H9 (cell line): ENCODE results near the gene SEPTIN2. TPM values are rescaled to one million over a fixed set of nuclear protein-coding genes. Genes with fewer than 3 reads are reported as not detected.
A peak's percentile ranks its signal among the peaks of the same experiment; 100 is the strongest.

ENCODE experiments used
- DNase-seq: peaks from one replicate; pipeline ENCODE4 v3.0.0-alpha.2; 2017
- H2AFZ ChIP-seq: one replicate; pipeline ENCODE4 v1.6.1; 2013; ENCODE audit warnings: mild to moderate bottlenecking, low read length, control low read depth, moderate library complexity
- H2AK5ac ChIP-seq: 2 replicates; pipeline ENCODE4 v1.6.1; 2013; ENCODE audit warnings: low read length, control low read depth, mixed read lengths; ENCODE audit not compliant: insufficient read length
- H2BK120ac ChIP-seq: one replicate; pipeline ENCODE4 v1.6.1; 2013; ENCODE audit warnings: low read depth, mild to moderate bottlenecking, low read length, control low read depth, inconsistent platforms; ENCODE audit not compliant: poor library complexity, severe bottlenecking
- H2BK12ac ChIP-seq: 2 replicates; pipeline ENCODE4 v1.6.1; 2013; ENCODE audit warnings: low read length, control low read depth, mixed read lengths, low read depth; ENCODE audit not compliant: insufficient read length
- H2BK15ac ChIP-seq: 2 replicates; pipeline ENCODE4 v1.6.1; 2013; ENCODE audit warnings: low read depth, low read length, control low read depth
- H2BK20ac ChIP-seq: one replicate; pipeline ENCODE4 v1.6.1; 2013; ENCODE audit warnings: low read depth, mild to moderate bottlenecking, low read length, control low read depth, inconsistent platforms; ENCODE audit not compliant: poor library complexity, severe bottlenecking
- H2BK5ac ChIP-seq: 2 replicates; pipeline ENCODE4 v1.6.1; 2013; ENCODE audit warnings: low read length, control low read depth, mixed read lengths; ENCODE audit not compliant: insufficient read length
- H3K14ac ChIP-seq: 2 replicates; pipeline ENCODE4 v1.6.1; 2013; ENCODE audit warnings: low read length, control low read depth; ENCODE audit not compliant: insufficient read depth
- H3K18ac ChIP-seq: 2 replicates; pipeline ENCODE4 v1.6.1; 2013; ENCODE audit warnings: low read depth, mild to moderate bottlenecking, mixed read lengths, low read length, control low read depth; ENCODE audit not compliant: insufficient read length
- H3K23ac ChIP-seq: 2 replicates; pipeline ENCODE4 v1.6.1; 2013; ENCODE audit warnings: low read length, control low read depth, mixed read lengths, low read depth; ENCODE audit not compliant: insufficient read length
- H3K23me2 ChIP-seq: 2 replicates; pipeline ENCODE4 v1.6.1; 2013; ENCODE audit warnings: low read depth, mild to moderate bottlenecking, mixed read lengths, low read length, control low read depth; ENCODE audit not compliant: insufficient read length, poor library complexity, severe bottlenecking
- H3K27ac ChIP-seq: 2 replicates; pipeline ENCODE4 v1.5.1; 2013; ENCODE audit warnings: low read length, control low read depth, mixed read lengths, low read depth; ENCODE audit not compliant: insufficient read length
- H3K27me3 ChIP-seq: 2 replicates; pipeline ENCODE4 v1.6.1; 2013; ENCODE audit warnings: low read length, control low read depth, inconsistent platforms; ENCODE audit not compliant: insufficient read depth
- H3K4ac ChIP-seq: 2 replicates; pipeline ENCODE4 v1.6.1; 2013; ENCODE audit warnings: low read depth, mild to moderate bottlenecking, control low read depth, inconsistent platforms, low read length, moderate library complexity
- H3K4me1 ChIP-seq: 2 replicates; pipeline ENCODE4 v1.6.1; 2013; ENCODE audit warnings: low read length, control low read depth, inconsistent platforms; ENCODE audit not compliant: insufficient read depth
- H3K4me2 ChIP-seq: 2 replicates; pipeline ENCODE4 v1.6.1; 2013; ENCODE audit warnings: low read length, control low read depth, mixed read lengths; ENCODE audit not compliant: insufficient read length, insufficient read depth
- H3K56ac ChIP-seq: 2 replicates; pipeline ENCODE4 v1.6.1; 2013; ENCODE audit warnings: low read depth, mild to moderate bottlenecking, mixed read lengths, low read length, control low read depth; ENCODE audit not compliant: insufficient read length
- H3K79me1 ChIP-seq: 2 replicates; pipeline ENCODE4 v1.6.1; 2013; ENCODE audit warnings: low read depth, mild to moderate bottlenecking, moderate library complexity, low read length, control low read depth, inconsistent platforms; ENCODE audit not compliant: insufficient read depth, poor library complexity, severe bottlenecking
- H3K79me2 ChIP-seq: 2 replicates; pipeline ENCODE4 v1.6.1; 2013; ENCODE audit warnings: low read length, control low read depth, inconsistent platforms; ENCODE audit not compliant: insufficient read depth
- H3K9ac ChIP-seq: 2 replicates; pipeline ENCODE4 v1.6.1; 2013; ENCODE audit warnings: low read length, control low read depth, mixed read lengths; ENCODE audit not compliant: insufficient read length; ENCODE audit errors: extremely low read depth
- H3K9me3 ChIP-seq: one replicate; pipeline ENCODE4 v1.6.1; 2013; ENCODE audit warnings: low read depth, low read length, inconsistent platforms; ENCODE audit not compliant: control insufficient read depth
- H3T11ph ChIP-seq: one replicate; pipeline ENCODE4 v1.6.1; 2013; ENCODE audit warnings: mild to moderate bottlenecking, low read length, control low read depth, inconsistent platforms
- H4K20me1 ChIP-seq: one replicate; pipeline ENCODE4 v1.6.1; 2013; ENCODE audit not compliant: control insufficient read depth, insufficient read length, insufficient read depth
- H4K5ac ChIP-seq: 2 replicates; pipeline ENCODE4 v1.6.1; 2013; ENCODE audit warnings: low read depth, mild to moderate bottlenecking, mixed read lengths, low read length, control low read depth; ENCODE audit not compliant: insufficient read length
- H4K8ac ChIP-seq: replicated peaks from 2 replicates; pipeline ENCODE4 v1.6.1; 2013; ENCODE audit warnings: low read length, control low read depth, mixed read lengths, low read depth; ENCODE audit not compliant: insufficient read length
- H4K91ac ChIP-seq: 2 replicates; pipeline ENCODE4 v1.6.1; 2013; ENCODE audit warnings: low read depth, mild to moderate bottlenecking, moderate library complexity, mixed read lengths, low read length, control low read depth; ENCODE audit not compliant: insufficient read length
- H3K27ac Mint-ChIP-seq, 3 experiments: 2 replicates in 2 of 3; 3 replicates in 1 of 3; pipeline ENCODE4 v1.8.0; 2020 to 2021; ENCODE audit warnings: mixed read lengths in 3 of 3, mild to moderate bottlenecking in 1 of 3, moderate library complexity in 1 of 3
- H3K27me3 Mint-ChIP-seq: 2 replicates; pipeline ENCODE4 v1.8.0; 2021; ENCODE audit warnings: low read depth, mild to moderate bottlenecking, moderate library complexity, mixed read lengths
- H3K36me3 Mint-ChIP-seq, 3 experiments: 2 replicates in 2 of 3; 3 replicates in 1 of 3; pipeline ENCODE4 v1.8.0; 2020 to 2021; ENCODE audit warnings: low read depth in 3 of 3, mixed read lengths in 3 of 3; ENCODE audit not compliant: insufficient read depth in 1 of 3
- H3K4me1 Mint-ChIP-seq, 2 experiments: 2 replicates each; pipeline ENCODE4 v1.8.0; 2020; ENCODE audit warnings: mixed read lengths in 2 of 2
- H3K4me3 Mint-ChIP-seq, 2 experiments: 2 replicates in 1 of 2; 3 replicates in 1 of 2; pipeline ENCODE4 v1.8.0; 2020 to 2021; ENCODE audit warnings: mild to moderate bottlenecking in 2 of 2, mixed read lengths in 2 of 2, moderate library complexity in 1 of 2
- H3K9me3 Mint-ChIP-seq, 2 experiments: 2 replicates in 1 of 2; 3 replicates in 1 of 2; pipeline ENCODE4 v1.8.0; 2020; ENCODE audit warnings: mild to moderate bottlenecking in 2 of 2, mixed read lengths in 2 of 2, moderate library complexity in 1 of 2
- CTCF ChIP-seq: fragments of 200-600 bp; sonication (generic); conservative IDR thresholded peaks from 3 replicates; pipeline ENCODE4 v1.8.0; 2021; ENCODE audit warnings: antibody characterized with exemption, mild to moderate bottlenecking
- WGBS: extraction: QIAGEN DNeasy Blood & Tissue Kit; methylation state at CpG from one replicate; pipeline ENCODE4 v1.1.7; 2013; ENCODE audit warnings: missing lambda C conversion rate, low lambda C conversion rate, mixed read lengths; ENCODE audit not compliant: insufficient read length; ENCODE audit errors: extremely low coverage; 5-methylcytosine and 5-hydroxymethylcytosine counted together
- total RNA-seq: library from RNA; stranded (reverse); gene quantifications from 2 replicates; pipeline ENCODE4 v1.2.1, GENCODE V29; 2021

Gene SEPTIN2
- total RNA-seq, 1 experiment from 2014 or later, result 385 TPM

- no peaks in the 10 kb centered on the region for H3K27me3 Mint-ChIP-seq
- Histone ChIP-seq H3K4me2 (no peak overlapping the region), H2BK15ac (no peak overlapping the region), H3K79me2 (no peaks in the 10 kb centered on the region), H3K23me2 (no peaks in the 10 kb centered on the region), H2AK5ac (no peak overlapping the region), H4K91ac (no peak overlapping the region), H3K4ac (no peak overlapping the region), H2AFZ (no peak overlapping the region), H3K9ac (no peak overlapping the region), H2BK5ac (no peak overlapping the region), H3K4me1 (no peaks in the 10 kb centered on the region), H2BK120ac (no peak overlapping the region), H2BK20ac (no peak overlapping the region), H4K8ac (no peak overlapping the region), H3K9me3 (no peaks in the 10 kb centered on the region), H3K27me3 (no peaks in the 10 kb centered on the region), H3K27ac (no peak overlapping the region), H3K79me1 (no peaks in the 10 kb centered on the region), H3K56ac (no peak overlapping the region), H3T11ph (no peak overlapping the region), H3K14ac (no peak overlapping the region), H2BK12ac (no peak overlapping the region), H3K18ac (no peak overlapping the region), H4K5ac (no peak overlapping the region), H3K23ac (no peak overlapping the region), H4K20me1 (no peaks in the 10 kb centered on the region)
- WGBS, result no CpG with 5 or more reads among the region's 3 CpGs
- H3K9me3 Mint-ChIP-seq, result no peaks in the 10 kb centered on the region
- H3K4me1 Mint-ChIP-seq, result peaks cover 0 to 2% of the 10 kb centered on the region in 2 experiments; a peak in 1 of 4 replicates
- peaks cover 54 to 91% (median 90%) of the 10 kb centered on the region in 3 experiments for H3K36me3 Mint-ChIP-seq
- peak overlapping the region in 2 of 3 experiments; percentile 16 to 44; a peak in 4 of 7 replicates for H3K27ac Mint-ChIP-seq
- no peak for TF ChIP-seq CTCF
- H3K4me3 Mint-ChIP-seq, result no peak overlapping the region
- no peak for DNase-seq
Observed at GRCh38 chr2:241340631-241341163, 25.0 kb downstream of the SEPTIN2 start.
